GM19099 (cell line): ENCODE measurements around the gene PFKP.

Experiments used
- POLR2A ChIP-seq: IDR thresholded peaks from 3 replicates; pipeline ENCODE4 v1.6.1; 2011; ENCODE audit warnings: low read depth; ENCODE audit not compliant: insufficient read length; ENCODE audit errors: extremely low read depth

Gene PFKP

DNA sequence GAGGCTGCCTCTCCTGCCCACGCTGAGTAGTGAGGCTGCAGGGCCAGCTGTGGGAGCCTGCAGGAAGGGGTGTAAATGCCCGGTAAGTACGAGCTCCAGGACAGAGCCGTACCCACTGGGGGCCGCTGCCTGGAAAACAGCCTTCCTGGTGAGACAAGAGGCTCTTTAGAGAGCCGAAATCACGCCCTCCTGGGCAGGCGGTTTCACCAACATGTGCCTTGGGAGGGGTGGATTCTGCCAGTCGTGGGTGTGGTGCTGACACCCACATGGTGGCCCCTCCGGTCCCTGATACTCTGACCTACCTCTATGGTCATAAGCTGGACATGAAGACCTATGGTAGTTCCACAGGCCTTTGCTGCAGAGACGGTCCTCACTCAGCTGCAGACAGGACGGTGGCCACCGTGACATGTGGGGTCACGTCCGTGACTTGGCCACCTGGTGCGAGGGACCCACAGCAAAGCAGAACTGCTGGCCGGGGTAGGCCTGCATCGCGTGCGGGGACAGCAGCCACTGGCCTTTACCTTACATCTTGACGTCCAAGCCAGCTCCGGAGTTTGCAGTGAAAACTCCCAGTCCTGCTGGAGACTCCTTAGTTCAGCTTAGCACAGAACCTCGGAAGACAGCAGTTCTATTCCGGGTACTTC, 58.3 kb downstream of the PFKP start:
- TF ChIP-seq POLR2A, result no peak

DNA sequence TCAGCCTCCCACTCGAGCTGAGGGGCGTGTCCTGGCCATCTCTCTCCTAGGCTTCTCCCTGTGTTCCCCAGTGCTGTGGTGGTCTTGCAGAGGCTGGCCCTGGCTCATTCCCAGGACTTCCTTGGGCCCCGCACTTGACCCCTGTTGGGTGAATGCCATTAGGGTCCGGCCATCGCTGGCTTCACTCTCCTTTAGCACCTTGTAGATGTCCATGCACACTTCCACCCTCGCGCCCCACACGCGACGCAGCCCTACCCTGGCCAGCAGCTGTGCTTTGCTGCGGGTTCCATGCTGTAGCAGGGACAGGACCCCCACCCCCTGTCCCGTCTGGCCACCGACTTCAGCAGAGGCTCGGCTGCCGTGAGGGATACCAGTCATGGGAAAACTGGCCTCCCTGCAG, 58.9 kb downstream of the PFKP start:
- no peak for TF ChIP-seq POLR2A

DNA sequence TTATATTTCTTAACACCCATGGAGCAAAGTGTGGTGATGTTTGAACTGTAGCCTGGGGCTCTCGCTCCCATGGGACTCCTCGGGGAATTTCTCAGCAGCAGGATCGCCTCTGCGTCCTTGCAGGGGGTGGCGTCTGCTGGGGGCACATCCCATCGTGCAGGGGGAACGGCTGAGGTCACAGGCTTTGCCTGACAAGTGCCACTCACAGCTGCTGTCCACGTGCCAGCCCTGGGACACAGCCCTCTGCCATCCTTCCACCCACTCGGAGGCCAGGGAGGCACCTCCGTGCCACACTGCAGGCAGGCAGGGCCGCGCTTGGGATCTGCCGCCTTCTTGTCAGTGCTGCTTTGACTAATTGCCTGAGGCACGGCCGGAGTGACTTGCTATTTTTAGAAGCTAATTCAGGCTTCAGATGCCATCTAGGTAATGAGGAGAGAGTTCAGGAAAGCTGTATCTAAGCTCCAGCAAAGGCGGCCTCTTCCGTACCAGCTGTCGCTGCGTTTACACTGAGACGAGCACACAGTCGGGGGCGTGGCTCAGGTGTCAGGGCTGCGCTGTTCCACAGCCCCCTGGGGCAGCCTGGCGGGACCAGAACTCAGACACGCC, 59.5 kb downstream of the PFKP start:
- TF ChIP-seq POLR2A, result no peak

DNA sequence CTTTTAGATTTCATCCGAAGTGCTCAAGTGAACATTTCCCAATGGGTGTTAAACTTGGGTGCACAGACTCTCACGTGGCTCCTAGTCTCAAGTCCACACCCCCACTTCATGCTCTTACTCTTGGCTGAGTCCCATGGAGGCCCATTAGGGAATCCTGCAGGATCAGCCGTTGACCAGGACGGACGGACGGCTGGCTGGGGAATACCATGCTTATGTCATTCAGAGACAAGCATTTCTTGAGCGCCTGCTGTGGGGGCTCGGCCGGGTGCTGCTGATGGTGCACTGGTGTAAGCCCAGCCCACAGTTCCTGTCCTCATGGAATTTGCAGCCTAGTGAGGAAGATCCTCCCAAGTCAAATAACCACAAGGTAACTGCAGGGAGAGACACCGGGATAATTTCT, 60.6 kb downstream of the PFKP start:
- TF ChIP-seq POLR2A, result no peak

DNA sequence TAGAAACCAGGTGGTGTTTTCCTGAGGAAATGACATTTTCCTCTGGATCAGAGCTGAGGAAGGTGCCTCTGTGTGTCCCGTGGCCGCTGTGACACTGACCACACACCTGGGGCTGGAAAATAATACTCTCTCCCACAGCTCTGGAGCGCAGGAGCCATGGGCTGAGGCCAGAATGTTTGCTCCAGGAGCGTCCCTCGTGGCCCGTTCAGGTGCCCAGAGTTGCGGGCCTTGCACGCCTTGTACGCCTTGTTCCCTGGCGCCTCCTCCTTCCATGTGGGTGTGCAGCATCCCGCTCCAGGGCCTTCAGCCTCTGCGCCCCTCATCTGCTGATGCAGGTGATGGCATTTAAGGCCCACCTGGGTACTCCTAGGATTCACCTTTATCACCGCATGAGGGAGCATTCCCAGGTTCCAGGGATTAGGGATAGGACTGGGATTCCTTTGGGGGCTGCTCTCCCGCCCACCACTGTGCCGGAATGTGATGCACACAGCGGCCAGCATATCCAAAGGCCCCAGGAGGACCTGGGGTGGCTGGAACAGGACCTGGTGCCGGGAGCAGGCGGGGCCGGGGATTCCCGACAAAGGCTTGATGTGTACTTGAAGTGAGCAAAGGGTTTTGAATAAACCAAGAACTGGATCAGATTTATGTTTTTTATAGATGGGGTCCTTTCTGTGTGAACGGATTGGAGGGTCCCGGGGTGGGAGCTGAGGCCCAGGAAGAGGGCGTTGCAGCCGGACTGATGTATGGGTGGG, 61.2 kb downstream of the PFKP start:
- no peak for TF ChIP-seq POLR2A

DNA sequence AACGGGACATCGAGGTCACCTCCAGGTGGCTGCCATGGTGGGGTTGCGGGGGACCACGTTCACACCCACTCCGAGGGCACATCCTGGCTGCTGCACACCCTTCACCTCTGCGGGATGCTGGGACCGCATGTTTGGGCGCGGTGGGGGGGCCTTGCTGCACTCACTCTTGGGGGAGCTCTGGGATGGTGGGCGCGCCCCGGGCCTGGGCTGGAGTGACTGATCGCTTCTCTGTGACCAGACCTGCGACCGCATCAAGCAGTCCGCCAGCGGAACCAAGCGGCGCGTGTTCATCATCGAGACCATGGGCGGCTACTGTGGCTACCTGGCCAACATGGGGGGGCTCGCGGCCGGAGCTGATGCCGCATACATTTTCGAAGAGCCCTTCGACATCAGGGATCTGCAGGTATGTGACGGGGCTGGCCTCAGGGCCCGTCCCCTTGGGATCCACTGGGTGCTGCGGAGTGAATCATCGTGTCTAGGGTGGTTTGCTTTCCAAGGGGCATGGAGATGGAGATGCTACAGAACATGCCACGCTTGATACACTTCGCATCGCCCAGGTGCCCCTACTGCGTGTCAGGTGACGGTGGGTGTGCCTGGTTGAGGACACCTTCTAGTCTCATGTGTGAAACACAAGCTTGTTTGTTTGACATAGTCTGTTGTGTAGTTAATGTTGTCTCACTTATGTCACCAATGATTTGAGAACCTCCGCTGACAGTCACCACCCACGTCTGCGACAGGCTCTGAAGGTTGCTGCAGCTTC, 62.4 kb downstream of the PFKP start:
- no peak for TF ChIP-seq POLR2A

DNA sequence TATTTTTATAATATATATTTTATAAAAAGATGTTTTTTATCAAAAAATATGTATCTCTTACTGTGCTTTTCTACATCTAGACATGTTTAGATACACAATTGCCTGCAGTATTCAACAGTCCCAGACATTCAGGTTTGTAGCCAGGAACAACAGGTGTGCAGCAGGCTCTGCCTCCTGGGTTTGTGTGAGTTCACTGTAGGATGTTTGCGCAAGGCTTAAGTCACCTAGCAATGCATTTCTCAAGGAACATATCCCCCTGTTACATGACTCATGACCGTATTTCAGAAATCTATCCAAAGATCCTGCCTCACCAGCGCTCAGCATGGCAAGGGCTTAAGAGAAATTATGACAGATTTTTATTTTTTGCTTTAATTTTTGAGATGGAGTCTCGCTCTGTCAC, 63.8 kb downstream of the PFKP start:
- TF ChIP-seq POLR2A, result no peak

DNA sequence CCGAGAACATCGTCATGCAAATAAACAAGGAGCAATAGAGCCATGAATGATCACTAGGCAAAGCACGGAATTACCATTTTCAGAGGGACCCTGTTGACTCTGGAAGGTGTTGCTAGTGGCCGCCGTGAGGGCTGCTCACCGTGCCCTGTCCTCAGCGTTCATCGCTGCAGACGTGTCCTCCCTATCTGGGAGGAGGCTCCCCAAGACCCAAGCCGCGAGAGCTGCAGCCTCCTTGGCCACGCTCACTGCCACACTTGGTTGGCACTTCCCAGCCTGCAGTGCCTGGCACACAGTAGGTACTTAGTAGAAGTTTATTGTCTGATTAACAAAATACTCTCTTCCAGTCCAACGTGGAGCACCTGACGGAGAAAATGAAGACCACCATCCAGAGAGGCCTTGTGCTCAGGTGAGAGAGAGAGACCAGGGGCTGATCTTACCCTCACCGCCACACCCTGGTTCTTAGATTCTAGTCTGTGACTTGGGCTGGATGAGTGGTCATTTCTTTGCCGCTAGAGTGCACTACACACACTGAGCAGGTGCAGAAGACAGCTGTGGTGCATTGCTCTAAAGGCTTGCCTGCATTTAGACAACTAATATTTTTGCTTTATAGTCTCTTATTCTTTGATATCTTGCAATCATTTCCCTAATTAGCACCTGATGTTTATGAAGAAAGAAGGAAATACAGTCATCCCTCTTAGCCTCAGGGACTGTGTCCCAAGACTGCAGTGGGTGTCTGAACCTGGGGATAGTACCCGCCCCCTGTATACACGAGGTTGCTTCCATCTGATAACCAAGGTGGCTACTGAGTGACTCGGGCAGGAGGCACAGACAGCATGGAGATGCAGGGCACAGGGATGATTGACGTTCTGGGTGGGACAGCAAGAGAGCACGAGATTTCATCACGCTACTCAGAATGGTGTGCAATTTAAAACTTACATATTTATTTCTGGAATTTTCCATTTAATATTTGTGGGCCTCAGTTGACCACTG, 65.0 kb downstream of the PFKP start:
- no peak for TF ChIP-seq POLR2A

DNA sequence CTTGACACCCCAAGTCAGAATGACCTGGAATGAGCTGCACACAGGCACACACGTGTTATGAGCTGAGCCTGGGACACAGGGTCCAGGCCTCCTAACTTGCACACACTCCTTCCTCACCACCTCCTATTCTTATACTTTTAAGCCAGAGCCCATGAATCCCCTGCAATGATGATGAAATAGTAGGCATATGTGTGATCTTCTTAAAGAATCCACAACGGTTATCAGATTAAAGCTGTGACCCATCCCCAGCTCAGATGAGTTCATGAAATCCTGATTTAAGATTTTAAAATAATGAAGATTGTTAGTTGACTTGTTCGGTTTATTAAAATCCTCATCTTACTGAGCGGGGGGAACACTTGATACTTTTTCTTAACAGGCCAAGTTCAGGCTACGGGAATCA, 66.6 kb downstream of the PFKP start:
- TF ChIP-seq POLR2A, result no peak

DNA sequence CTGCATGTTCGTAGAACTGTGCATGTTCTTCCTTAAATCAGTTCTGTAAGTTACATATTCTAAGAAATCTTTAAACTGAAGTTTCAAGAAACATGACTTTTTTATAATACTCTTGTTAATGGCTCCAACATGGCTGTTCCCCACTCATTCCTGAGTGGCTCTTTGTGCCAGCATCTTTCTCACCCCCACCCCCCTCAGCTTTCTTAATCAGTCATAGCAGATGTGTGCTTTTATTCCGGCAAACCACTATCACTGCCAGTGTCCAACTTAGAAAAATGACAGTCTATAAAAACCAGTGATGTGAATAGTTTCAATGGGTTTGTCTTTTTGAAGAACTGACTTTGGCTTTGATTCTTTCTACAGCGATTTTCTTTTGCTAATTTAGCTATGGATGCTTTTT, 67.7 kb downstream of the PFKP start:
- no peak for TF ChIP-seq POLR2A

DNA sequence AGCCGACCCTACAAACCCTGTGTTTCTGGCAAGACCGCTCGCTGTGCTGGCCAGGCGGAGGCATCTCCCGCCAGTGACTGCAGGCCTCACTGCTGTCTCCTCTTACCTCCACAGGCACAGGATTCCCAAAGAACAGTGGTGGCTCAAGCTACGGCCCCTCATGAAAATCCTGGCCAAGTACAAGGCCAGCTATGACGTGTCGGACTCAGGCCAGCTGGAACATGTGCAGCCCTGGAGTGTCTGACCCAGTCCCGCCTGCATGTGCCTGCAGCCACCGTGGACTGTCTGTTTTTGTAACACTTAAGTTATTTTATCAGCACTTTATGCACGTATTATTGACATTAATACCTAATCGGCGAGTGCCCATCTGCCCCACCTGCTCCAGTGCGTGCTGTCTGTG, 69.0 kb downstream of the PFKP start:
- TF ChIP-seq POLR2A, result no peak

DNA sequence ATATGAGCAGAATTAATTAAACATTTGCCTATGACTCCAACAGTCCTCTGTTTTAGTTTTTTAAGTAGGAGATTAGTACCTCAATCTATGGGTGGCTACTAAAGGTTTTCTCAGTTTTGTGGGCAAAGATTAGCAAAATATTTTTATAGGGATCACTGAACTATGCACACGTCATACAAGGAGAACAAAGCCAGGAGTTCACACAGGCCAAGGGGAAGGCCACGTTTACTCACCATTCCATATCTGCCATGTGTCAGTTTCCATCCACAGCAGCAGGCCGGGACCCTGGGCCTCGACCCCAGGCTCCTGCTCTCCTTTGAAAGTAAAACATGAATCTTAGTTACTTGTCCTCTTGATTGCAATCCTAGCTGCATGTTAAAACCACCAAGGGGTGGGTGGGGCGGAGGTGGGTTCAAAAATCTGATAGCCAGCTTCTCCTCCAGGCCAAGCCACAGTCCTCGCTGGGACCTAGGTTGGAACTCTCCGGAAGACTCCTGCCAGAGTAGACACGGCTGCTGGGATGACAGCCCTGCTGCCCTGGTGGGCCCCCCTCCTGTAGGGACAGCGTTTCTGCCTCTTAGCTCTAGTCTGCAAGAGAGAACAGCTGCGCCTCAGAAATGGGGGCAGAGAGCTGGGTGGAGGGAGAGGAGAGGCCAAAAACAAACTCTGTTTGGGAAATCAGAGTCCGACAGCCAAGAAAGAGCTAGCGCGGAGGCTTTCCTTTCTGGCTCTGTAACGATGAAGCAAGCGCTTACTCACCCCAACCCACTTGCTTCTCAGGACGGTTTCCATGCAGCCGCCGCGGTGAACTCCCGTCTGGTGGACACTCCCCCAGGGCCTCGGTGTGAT, 69.6 kb downstream of the PFKP start:
- TF ChIP-seq POLR2A, result no peak

DNA sequence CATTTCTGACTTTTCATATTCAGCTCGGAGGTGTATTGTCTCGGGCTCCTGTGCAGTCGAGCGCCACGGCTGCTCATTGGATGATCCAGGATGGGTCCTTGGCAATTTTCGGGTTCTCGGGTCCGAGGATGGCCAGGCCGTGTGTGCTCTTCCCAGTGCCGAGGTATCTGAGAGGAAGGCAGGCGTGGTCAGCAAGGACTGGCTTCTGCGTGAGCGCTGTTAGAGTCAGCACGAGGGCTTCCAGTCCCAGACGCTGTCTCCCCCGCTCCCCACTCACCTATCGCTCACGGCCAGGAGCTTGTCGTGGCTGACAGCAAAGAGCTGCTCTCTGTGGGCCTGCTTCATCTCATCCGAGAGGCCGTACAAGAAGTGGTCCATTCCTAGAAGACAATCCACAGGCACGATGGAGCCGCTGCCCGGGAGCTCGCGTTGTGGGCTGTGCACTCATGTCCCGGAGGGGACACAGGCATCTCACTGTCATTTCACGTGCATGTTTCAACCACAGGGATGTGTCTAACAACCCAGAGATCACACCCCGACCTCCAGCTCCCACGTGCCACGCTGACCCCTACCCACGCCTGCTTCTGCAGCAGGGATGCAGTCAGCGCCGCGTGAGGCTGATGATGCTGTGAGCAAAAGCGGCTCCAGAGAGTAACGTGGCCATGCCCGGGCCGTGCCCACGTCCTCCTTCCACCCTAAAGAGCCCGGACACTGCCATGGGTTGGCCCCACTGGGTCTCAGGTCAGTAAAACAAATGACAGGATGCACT, 70.8 kb downstream of the PFKP start:
- TF ChIP-seq POLR2A, result no peak
